HG03039 (cell line): ENCODE results near the gene FGFR2.
"Not testable (repeated sequence)": the region's sequence is repeated elsewhere in the genome, so short reads cannot be mapped to it uniquely, and the experiment has no call there.

Source experiments
- ATAC-seq: cut with Tn5 transposase; IDR thresholded peaks from one replicate; pipeline ENCODE4 v1.9.1; 2021; ENCODE audit warnings: mild to moderate bottlenecking, moderate library complexity; ENCODE audit not compliant: unreplicated experiment

The FGFR2 gene

GRCh38 chr10:121526135-121526790 lies 72.0 kb downstream of the FGFR2 start:
- ATAC-seq, result no peak

- ATAC-seq, result no peak
Measured at GRCh38 chr10:121525251-121526134, 72.8 kb downstream of the FGFR2 start.

DNA sequence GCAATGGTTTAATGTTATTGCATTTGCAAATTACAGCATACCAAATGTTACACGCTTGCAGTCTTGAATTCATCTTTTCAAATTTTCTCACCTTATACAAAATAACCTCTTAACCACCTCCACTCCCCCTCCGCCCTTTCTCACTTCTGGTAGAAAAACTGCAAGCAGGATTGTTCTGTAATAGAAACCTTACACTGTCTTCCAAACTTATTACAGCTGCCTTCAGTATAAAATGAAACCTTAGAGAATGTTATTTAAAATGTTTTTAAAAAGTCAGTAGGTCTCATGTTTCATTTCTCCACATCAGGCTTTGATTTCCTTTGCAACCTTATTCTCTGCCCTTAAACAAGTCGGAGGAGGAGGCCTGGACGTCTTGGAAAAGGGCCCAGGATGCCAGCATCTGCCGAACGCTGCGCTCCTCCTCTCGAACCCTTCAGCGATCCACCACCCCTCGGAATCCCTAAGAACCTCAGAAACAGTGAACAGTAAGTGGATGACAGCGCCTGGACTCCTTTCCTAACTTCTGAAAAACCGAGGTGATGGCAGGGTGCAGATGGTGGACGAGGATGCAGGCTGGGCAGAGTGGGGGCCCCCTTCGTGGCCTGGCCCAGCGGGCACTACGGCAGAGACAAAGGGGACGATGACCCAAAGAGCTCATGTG lies 74.0 kb downstream of the FGFR2 start:
- ATAC-seq, result no peak

- ATAC-seq, result no peak
Measured at GRCh38 chr10:121522831-121523230, 75.4 kb downstream of the FGFR2 start.

DNA sequence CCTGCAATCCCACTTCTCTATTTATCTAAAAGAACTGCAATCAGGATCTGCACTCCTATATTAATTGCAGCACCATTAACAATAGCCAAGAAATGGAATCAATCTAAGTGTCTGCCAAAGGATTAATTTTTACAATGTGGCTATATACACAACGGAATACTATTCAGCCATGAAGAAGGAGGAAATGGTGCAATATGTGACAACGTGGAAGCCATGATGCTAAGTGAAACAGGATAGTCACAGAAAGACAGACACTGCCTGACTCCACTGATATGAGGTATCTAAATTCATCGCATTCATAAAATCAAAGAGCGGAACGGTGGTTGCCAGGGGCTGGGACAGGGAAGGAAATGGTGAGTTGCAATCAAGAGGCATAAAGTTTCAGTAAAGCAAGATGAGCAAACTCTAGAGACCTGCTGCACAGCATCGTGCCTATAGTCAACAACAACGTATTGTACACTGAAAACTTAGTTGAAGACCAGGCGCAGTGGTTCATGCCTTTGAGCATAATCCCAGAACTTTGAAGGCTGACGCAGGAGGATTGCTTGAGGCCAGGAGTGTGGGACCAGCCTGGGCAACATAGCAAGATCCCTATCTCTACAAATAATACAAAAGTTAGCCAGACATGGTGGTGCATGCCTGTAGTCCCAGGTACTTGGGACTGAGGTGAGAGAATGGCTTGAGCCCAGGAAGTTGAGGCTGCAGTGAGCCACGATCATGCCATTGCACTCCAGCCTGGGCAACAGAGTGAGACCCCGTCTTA lies 76.3 kb downstream of the FGFR2 start:
- no peak for ATAC-seq

- ATAC-seq, result not testable (repeated sequence)
Measured at GRCh38 chr10:121520526-121520925, 77.7 kb downstream of the FGFR2 start.

DNA sequence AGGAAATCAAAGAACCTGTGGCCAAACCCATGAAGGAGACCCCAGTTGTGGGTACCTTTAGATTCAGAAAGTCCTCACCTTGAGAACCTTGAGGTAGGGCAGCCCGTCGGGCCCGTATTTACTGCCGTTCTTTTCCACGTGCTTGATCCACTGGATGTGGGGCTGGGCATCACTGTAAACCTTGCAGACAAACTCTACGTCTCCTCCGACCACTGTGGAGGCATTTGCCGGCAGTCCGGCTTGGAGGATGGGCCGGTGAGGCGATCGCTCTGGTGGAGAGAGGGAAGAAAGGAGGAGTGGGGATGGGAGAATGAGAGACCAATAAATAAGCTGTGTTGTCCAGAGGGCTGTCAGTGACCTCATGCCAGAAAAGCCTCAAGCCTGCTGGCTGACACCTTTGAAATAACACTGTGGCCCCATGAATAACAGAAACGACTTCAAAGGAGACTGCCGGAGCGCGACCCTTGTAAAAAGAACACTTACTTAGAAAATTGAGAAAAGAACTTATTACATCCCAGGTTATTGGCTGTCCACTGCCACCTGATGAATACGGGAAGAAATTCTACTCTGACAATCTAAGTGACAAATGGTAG lies 78.2 kb downstream of the FGFR2 start:
- no peak for ATAC-seq

DNA sequence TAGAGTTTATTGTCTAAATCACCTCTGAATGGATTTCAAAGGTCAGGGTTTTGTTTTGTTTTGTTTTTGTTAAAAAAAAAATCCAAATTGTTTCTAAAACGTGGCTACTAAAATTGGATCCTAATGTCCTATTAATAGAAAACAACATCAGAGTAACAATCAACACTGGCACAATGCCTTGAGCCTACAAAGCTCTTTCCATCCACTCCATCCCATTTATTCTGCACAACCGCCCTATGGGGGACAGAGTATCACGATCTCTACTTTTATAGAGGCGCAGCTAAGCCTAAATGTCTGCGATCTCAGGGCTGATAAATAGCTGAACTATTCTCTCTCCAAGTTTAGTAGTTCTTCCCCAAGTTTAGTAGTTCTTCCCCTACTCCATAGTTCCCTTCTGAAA lies 78.8 kb downstream of the FGFR2 start:
- ATAC-seq, result no peak

GRCh38 chr10:121518333-121518732 lies 79.9 kb downstream of the FGFR2 start:
- ATAC-seq, result no peak

DNA sequence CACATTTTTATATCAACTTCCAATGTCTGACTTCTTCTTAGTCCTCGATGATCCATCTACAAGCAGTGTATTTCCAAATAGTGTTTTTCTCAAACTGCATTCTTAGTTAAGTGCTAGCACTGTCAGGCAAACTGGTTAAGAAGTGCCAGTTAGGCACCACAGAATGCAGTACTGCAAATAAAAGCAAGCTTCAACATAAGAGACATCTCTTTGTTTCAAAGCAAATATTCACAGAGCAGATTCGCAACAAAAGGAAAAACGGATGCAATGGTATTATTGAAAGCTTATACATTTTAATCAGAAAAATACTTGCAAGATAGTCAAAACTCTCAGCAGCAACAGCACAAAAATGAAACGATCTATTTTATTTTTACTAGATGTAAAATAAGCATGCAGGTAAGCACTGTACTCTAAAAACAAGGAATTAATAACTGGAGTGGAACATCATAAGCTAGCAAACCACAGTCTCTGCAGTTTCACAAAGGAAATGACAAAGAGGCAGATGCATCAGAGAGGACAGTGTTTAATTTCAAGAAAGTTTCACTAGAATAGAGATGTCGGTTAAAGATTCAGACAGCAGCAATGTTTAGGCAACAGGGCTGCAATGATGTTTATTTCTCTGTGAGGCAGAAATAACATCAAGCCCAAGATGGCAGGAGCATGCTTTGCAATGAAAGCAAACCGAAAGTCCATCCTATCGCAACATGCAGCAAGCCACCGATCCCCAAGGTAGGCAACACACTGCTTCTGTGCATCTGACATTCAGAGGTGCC lies 82.0 kb downstream of the FGFR2 start:
- ATAC-seq, result no peak

GRCh38 chr10:121514141-121514865 lies 83.9 kb downstream of the FGFR2 start:
- ATAC-seq, result no peak

GRCh38 chr10:121511943-121512342 lies 86.3 kb downstream of the FGFR2 start:
- ATAC-seq, result no peak

- ATAC-seq, result no peak
Measured at GRCh38 chr10:121511460-121511859, 86.8 kb downstream of the FGFR2 start.

DNA sequence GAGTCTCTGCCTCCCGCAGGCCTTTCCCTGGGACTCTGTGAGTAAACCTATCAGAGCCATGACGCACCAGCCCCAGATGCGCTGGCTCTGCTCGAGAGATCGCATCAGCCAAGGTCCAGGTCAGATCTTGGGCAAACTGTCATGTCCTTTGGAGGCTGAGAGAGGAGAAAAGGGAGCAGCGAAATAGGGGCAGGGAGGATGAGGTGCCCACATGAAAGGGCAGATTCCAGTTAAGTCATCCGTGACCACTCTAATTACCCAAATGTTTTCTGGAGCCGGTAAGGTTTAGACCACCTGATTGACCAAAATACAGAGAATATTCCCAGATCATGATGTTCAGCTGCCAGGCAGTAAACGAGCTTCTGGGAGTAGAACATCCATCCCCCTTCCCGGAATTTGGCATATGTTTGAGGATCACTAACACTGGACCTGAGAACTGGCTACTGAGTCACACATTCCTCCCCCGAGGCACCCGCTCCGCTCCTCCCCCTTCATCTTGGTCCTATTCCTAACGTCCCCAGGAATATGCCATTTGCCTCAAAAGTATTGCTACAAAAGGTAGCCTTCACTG lies 88.0 kb downstream of the FGFR2 start:
- ATAC-seq, result no peak

DNA sequence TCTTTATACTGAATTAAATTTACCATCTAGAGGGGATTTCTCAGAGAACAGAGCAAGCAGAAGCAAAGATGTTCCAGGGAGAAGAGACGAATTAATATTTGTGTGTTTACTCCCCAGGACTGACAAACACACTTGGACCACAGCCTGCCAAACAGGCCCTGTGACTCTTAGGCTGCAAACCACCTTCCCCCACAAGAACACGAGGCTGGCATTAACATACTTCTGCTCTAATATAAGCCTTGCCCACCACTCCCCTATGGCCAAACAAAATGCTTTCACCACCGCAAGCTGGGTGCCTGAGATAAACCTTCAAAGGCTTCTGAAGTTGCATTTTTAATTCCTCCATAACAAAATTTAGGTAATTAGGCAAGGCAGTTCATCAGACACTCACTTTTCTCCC lies 88.4 kb downstream of the FGFR2 start:
- ATAC-seq, result no peak

GRCh38 chr10:121509112-121509511 lies 89.1 kb downstream of the FGFR2 start:
- ATAC-seq, result no peak

GRCh38 chr10:121503587-121504051 lies 94.6 kb downstream of the FGFR2 start:
- ATAC-seq, result no peak

- ATAC-seq, result no peak
Measured at GRCh38 chr10:121501796-121502195, 96.4 kb downstream of the FGFR2 start.
